Measurements from ENCODE around the gene LARGE1.

Gene LARGE1

DNA sequence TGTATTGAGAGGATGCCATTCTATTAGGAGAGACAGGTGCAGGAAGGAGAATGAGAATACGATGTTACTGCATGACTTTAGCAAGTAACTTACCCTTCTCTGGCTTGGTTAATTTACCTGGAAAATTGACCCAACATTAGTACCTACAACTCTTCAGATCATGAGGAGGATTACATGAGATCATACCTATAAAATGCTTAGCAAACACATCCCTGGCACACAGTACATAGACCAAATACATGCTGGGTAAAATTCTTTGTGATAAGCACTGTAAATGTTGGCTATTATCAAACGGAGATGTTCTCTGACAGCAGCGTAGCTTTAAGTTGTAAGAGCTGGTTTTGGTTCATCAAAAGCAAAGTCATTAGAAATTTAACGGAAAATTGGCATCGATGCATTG is 28.8 kb downstream of the LARGE1 start:
- H3K9me2 ChIP-seq (ENCODE audit: low read depth, low read length) = no peaks in the 10 kb centered on the region
- no peak overlapping the region for H3K27ac ChIP-seq (ENCODE audit: low read depth, low read length, poor library complexity, severe bottlenecking)
- no peak overlapping the region for H3K4me2 ChIP-seq (ENCODE audit: low read length)
- H3K36me3 ChIP-seq (ENCODE audit: insufficient read depth, low read length) = no peaks in the 10 kb centered on the region; the same call in 1 of the 2 replicates
- H3K9ac ChIP-seq (ENCODE audit: low read length) = no peak overlapping the region
- no peaks in the 10 kb centered on the region for H3F3A ChIP-seq (ENCODE audit: insufficient read depth, low read length)
- H3K4me3 ChIP-seq (ENCODE audit: low read depth, low read length, poor library complexity, severe bottlenecking) = no peak overlapping the region
- H3K4me1 ChIP-seq (ENCODE audit: insufficient read depth, low read length, severe bottlenecking) = peaks cover 32% of the 10 kb centered on the region
- no peaks in the 10 kb centered on the region for H4K20me1 ChIP-seq (ENCODE audit: insufficient read depth, low read length)
- no peak for TF ChIP-seq EZH2 (IDR thresholded peaks at IDR 0.05; ENCODE audit: borderline replicate concordance, low read length)
- TF ChIP-seq, protein P1, sequence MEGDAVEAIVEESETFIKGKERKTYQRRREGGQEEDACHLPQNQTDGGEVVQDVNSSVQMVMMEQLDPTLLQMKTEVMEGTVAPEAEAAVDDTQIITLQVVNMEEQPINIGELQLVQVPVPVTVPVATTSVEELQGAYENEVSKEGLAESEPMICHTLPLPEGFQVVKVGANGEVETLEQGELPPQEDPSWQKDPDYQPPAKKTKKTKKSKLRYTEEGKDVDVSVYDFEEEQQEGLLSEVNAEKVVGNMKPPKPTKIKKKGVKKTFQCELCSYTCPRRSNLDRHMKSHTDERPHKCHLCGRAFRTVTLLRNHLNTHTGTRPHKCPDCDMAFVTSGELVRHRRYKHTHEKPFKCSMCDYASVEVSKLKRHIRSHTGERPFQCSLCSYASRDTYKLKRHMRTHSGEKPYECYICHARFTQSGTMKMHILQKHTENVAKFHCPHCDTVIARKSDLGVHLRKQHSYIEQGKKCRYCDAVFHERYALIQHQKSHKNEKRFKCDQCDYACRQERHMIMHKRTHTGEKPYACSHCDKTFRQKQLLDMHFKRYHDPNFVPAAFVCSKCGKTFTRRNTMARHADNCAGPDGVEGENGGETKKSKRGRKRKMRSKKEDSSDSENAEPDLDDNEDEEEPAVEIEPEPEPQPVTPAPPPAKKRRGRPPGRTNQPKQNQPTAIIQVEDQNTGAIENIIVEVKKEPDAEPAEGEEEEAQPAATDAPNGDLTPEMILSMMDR (IDR thresholded peaks at IDR 0.05; ENCODE audit: low read length) = no peak
- no peaks in the 10 kb centered on the region for H3K79me2 ChIP-seq (ENCODE audit: insufficient read depth, low read length)
- H2AFZ ChIP-seq (ENCODE audit: low read length) = no peak overlapping the region
- no peaks in the 10 kb centered on the region; the same call in 1 of the 2 replicates for H3K27me3 ChIP-seq (ENCODE audit: insufficient read depth, low read length)
- no peaks in the 10 kb centered on the region for H3K9me3 ChIP-seq (ENCODE audit: low read length)

DNA sequence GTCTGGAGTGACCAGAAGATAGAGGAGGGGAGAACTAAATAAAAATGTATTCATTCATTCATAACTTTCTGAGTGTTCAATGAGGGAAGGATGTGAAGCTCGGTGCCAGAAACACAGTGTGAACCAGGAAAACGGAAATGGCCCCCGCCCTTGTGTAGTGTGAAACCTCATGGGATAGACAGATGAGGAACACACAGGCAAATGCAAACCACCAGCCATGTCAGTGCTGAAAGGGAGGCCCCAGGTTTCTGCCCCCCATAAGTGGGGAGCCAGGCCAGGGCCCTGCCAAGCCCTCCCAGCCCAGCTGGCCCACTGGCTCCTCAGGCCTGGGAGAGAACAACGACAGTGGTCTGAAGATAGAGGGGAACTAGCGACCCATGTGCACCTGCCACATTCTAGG is 30.5 kb downstream of the LARGE1 start:
- no peaks in the 10 kb centered on the region for H4K20me1 ChIP-seq (ENCODE audit: insufficient read depth, low read length)
- H2AFZ ChIP-seq (ENCODE audit: low read length) = no peak overlapping the region
- no peaks in the 10 kb centered on the region for H3K79me2 ChIP-seq (ENCODE audit: insufficient read depth, low read length)
- H3K27me3 ChIP-seq (ENCODE audit: insufficient read depth, low read length) = no peaks in the 10 kb centered on the region; the same call in 1 of the 2 replicates
- no peaks in the 10 kb centered on the region; the same call in 1 of the 2 replicates for H3K36me3 ChIP-seq (ENCODE audit: insufficient read depth, low read length)
- H3K4me3 ChIP-seq (ENCODE audit: low read depth, low read length, poor library complexity, severe bottlenecking) = no peak overlapping the region
- H3K9me3 ChIP-seq (ENCODE audit: low read length) = no peaks in the 10 kb centered on the region
- H3K4me1 ChIP-seq (ENCODE audit: insufficient read depth, low read length, severe bottlenecking) = peaks cover 30% of the 10 kb centered on the region
- H3K9me2 ChIP-seq (ENCODE audit: low read depth, low read length) = no peaks in the 10 kb centered on the region
- H3K27ac ChIP-seq (ENCODE audit: low read depth, low read length, poor library complexity, severe bottlenecking) = no peak overlapping the region
- peak overlapping the region; percentile 14; the same call in 1 of the 2 replicates for H3K4me2 ChIP-seq (ENCODE audit: low read length)
- no peak for TF ChIP-seq EZH2 (IDR thresholded peaks at IDR 0.05; ENCODE audit: borderline replicate concordance, low read length)
- TF ChIP-seq, protein P1 (IDR thresholded peaks at IDR 0.05; ENCODE audit: low read length) = no peak
- no peaks in the 10 kb centered on the region for H3F3A ChIP-seq (ENCODE audit: insufficient read depth, low read length)
- no peak overlapping the region for H3K9ac ChIP-seq (ENCODE audit: low read length)

DNA sequence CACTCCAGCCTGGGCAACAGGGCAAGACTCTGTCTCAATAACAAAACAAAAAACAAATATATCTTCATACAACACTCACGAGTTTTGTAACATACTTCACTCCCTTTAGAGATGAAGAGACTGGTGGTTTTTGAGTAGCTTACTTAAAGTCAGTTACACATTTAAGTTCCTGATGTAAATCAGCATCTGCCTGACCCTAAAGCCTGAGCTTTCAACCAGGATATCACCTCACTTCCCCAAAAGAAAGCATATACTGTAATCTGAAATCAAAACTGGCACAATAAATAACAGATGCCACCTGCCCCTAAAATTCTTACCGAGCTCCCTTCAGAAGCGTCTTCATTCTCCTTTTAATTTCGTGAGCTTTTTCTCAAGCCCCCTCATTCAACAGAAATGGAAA is 31.5 kb downstream of the LARGE1 start:
- Histone ChIP-seq H3K27me3 (ENCODE audit: insufficient read depth, low read length) (no peaks in the 10 kb centered on the region; the same call in 1 of the 2 replicates), H3K4me3 (ENCODE audit: low read depth, low read length, poor library complexity, severe bottlenecking) (no peak overlapping the region), H3K4me1 (ENCODE audit: insufficient read depth, low read length, severe bottlenecking) (peaks cover 30% of the 10 kb centered on the region), H3K9ac (ENCODE audit: low read length) (no peak overlapping the region), H2AFZ (ENCODE audit: low read length) (no peak overlapping the region), H4K20me1 (ENCODE audit: insufficient read depth, low read length) (no peaks in the 10 kb centered on the region), H3K27ac (ENCODE audit: low read depth, low read length, poor library complexity, severe bottlenecking) (no peak overlapping the region), H3K4me2 (ENCODE audit: low read length) (peak overlapping the region; percentile 14; the same call in 1 of the 2 replicates), H3K36me3 (ENCODE audit: insufficient read depth, low read length) (no peaks in the 10 kb centered on the region; the same call in 1 of the 2 replicates), H3F3A (ENCODE audit: insufficient read depth, low read length) (no peaks in the 10 kb centered on the region), H3K9me3 (ENCODE audit: low read length) (no peaks in the 10 kb centered on the region), H3K79me2 (ENCODE audit: insufficient read depth, low read length) (no peaks in the 10 kb centered on the region), H3K9me2 (ENCODE audit: low read depth, low read length) (no peaks in the 10 kb centered on the region)
- TF ChIP-seq, protein P1 (IDR thresholded peaks at IDR 0.05; ENCODE audit: low read length) = no peak
- no peak for TF ChIP-seq EZH2 (IDR thresholded peaks at IDR 0.05; ENCODE audit: borderline replicate concordance, low read length)
